HFF-Myc (cell line): ENCODE measurements around the gene CTPS2.

Source experiments
- DNase-seq: peaks from one replicate; pipeline ENCODE4 v3.0.0-alpha.2; 2011; ENCODE audit warnings: low read depth; ENCODE audit errors: extremely low read depth
- H3K4me3 ChIP-seq: replicated peaks from 2 replicates; pipeline ENCODE4 v1.5.1; 2011; ENCODE audit warnings: low read depth, mild to moderate bottlenecking, control low read depth, low read length
- CTCF ChIP-seq: IDR thresholded peaks from 2 replicates; pipeline ENCODE4 v1.5.1; 2012; ENCODE audit warnings: mild to moderate bottlenecking, low read depth, low read length, control low read depth; ENCODE audit errors: missing control alignments

The CTPS2 gene

GRCh38 chrX:16646366-16647138 lies 65.9 kb downstream of the CTPS2 start:
- no peak for TF ChIP-seq CTCF
- DNase-seq: no peak
- no peak overlapping the region for H3K4me3 ChIP-seq

GRCh38 chrX:16643176-16643575 lies 69.3 kb downstream of the CTPS2 start:
- TF ChIP-seq CTCF: no peak
- no peak overlapping the region for H3K4me3 ChIP-seq
- no peak for DNase-seq

GRCh38 chrX:16640823-16641222 lies 71.6 kb downstream of the CTPS2 start:
- no peak for TF ChIP-seq CTCF
- no peak for DNase-seq
- no peak overlapping the region for H3K4me3 ChIP-seq

- H3K4me3 ChIP-seq: no peak overlapping the region
- no peak for DNase-seq
These were observed 72.5 kb downstream of the CTPS2 start for GRCh38 chrX:16639966-16640365.

GRCh38 chrX:16638533-16638932 lies 73.9 kb downstream of the CTPS2 start:
- TF ChIP-seq CTCF: no peak
- H3K4me3 ChIP-seq: no peak overlapping the region
- no peak for DNase-seq

More at GRCh38 chrX:16639966-16640365, 72.5 kb downstream of the CTPS2 start:
- no peak for TF ChIP-seq CTCF

- no peak for DNase-seq
- no peak for TF ChIP-seq CTCF
- H3K4me3 ChIP-seq: no peak overlapping the region
These were observed 76.9 kb downstream of the CTPS2 start for GRCh38 chrX:16635596-16635995.

- no peak overlapping the region for H3K4me3 ChIP-seq
- TF ChIP-seq CTCF: no peak
- DNase-seq: no peak
These were observed 77.4 kb downstream of the CTPS2 start for GRCh38 chrX:16635040-16635439.
